SU-DHL-6 (cell line): ENCODE results near the gene TRPM3.

ENCODE experiments used
- H2AFZ ChIP-seq: fragments of 200-600 bp; sonication (generic); 2 replicates; pipeline ENCODE4 v1.6.1; 2014; ENCODE audit warnings: low read depth, mild to moderate bottlenecking, moderate library complexity, mixed read lengths, antibody characterized with exemption, low read length; ENCODE audit not compliant: severe bottlenecking
- H3F3A ChIP-seq: fragments of 200-600 bp; shearing (Covaris generic); 2 replicates; pipeline ENCODE4 v1.6.0; 2016; ENCODE audit warnings: antibody characterized with exemption, mild to moderate bottlenecking; ENCODE audit not compliant: insufficient read depth
- H3K27ac ChIP-seq: fragments of 200-600 bp; sonication (generic); 2 replicates; pipeline ENCODE4 v1.5.1; 2016; ENCODE audit warnings: low read depth, mild to moderate bottlenecking, low read length, moderate library complexity, mixed read lengths
- H3K27me3 ChIP-seq: fragments of 200-600 bp; sonication (generic), shearing (Covaris generic); 2 replicates; pipeline ENCODE4 v1.6.0; 2014; ENCODE audit warnings: mild to moderate bottlenecking, low read length
- H3K36me3 ChIP-seq: fragments of 200-600 bp; sonication (generic); 2 replicates; pipeline ENCODE4 v1.6.1; 2014; ENCODE audit warnings: mild to moderate bottlenecking, low read length, mixed read lengths
- H3K4me2 ChIP-seq: fragments of 300-600, 200-600 bp; shearing (Covaris generic), sonication (generic); 2 replicates; pipeline ENCODE4 v1.6.0; 2014; ENCODE audit warnings: low read length, low read depth, mild to moderate bottlenecking; ENCODE audit not compliant: poor library complexity, severe bottlenecking
- H3K4me3 ChIP-seq: fragments of 200-600 bp; sonication (generic); 2 replicates; pipeline ENCODE4 v1.5.1; 2014; ENCODE audit warnings: antibody characterized with exemption, low read length, mild to moderate bottlenecking, mixed read lengths; ENCODE audit not compliant: insufficient read depth, poor library complexity, severe bottlenecking
- H3K79me2 ChIP-seq: fragments of 200-600 bp; sonication (generic); 2 replicates; pipeline ENCODE4 v1.6.1; 2014; ENCODE audit warnings: mild to moderate bottlenecking, low read length, moderate library complexity; ENCODE audit not compliant: insufficient read depth
- H3K9ac ChIP-seq: fragments of 200-600 bp; sonication (generic); 2 replicates; pipeline ENCODE4 v1.7.0; 2014; ENCODE audit warnings: mild to moderate bottlenecking, low read length
- H3K9me2 ChIP-seq: fragments of 200-600 bp; sonication (generic); replicated peaks from 2 replicates; pipeline ENCODE4 v1.6.1; 2014; ENCODE audit warnings: low read length; ENCODE audit not compliant: insufficient read depth
- H3K9me3 ChIP-seq: fragments of 200-600 bp; sonication (generic); 2 replicates; pipeline ENCODE4 v1.6.1; 2014; ENCODE audit warnings: low read length, mixed read lengths; ENCODE audit not compliant: insufficient read depth
- H4K20me1 ChIP-seq: fragments of 200-600 bp; sonication (generic); 2 replicates; pipeline ENCODE4 v1.6.1; 2014; ENCODE audit warnings: low read depth, mild to moderate bottlenecking, antibody characterized with exemption, low read length, moderate library complexity, mixed read lengths
- CTCF ChIP-seq: fragments of 200-600 bp; sonication (generic); IDR thresholded peaks from one replicate; pipeline ENCODE4 v1.5.1; 2017; ENCODE audit warnings: antibody characterized with exemption, mild to moderate bottlenecking, low read length, moderate library complexity; ENCODE audit not compliant: insufficient read depth, poor library complexity, severe bottlenecking
- EZH2phosphoT487 ChIP-seq: fragments of 200-600 bp; sonication (generic), shearing (Covaris generic); conservative IDR thresholded peaks from 2 replicates; pipeline ENCODE4 v1.6.1; 2018; ENCODE audit warnings: mild to moderate bottlenecking, antibody characterized with exemption, low read length, moderate library complexity, mixed read lengths

Gene TRPM3

GRCh38 chr9:71121275-71122021 lies at the start of gene TRPM3:
TSS of gene TRPM3 (minus strand) at chr9:71121621. CDS start at chr9:71121354, 267 bp downstream.
- no peak within 1 kb of the TSS for H3K4me3 ChIP-seq
- no peaks in the 10 kb centered on the region for H3K27me3 ChIP-seq
- H3K9ac ChIP-seq = no peak within 1 kb of the TSS
- H2AFZ ChIP-seq = no peak within 1 kb of the TSS
- TF ChIP-seq CTCF (no peak), EZH2phosphoT487 (no peak)
- no peaks in the 10 kb centered on the region for H3K9me2 ChIP-seq
- no peaks in the 10 kb centered on the region for H3K36me3 ChIP-seq
- no peaks in the 10 kb centered on the region for H3F3A ChIP-seq
- no peaks in the 10 kb centered on the region for H3K79me2 ChIP-seq
- no peak within 1 kb of the TSS for H3K4me2 ChIP-seq
- no peaks in the 10 kb centered on the region for H3K9me3 ChIP-seq
- no peaks in the 10 kb centered on the region for H4K20me1 ChIP-seq
- H3K27ac ChIP-seq = no peak within 1 kb of the TSS

- H3F3A ChIP-seq = no peaks in the 10 kb centered on the region
- H3K27ac ChIP-seq = no peak overlapping the region
- H3K27me3 ChIP-seq = no peaks in the 10 kb centered on the region
- no peak overlapping the region for H2AFZ ChIP-seq
- TF ChIP-seq EZH2phosphoT487 = no peak
- no peak for TF ChIP-seq CTCF
- H3K79me2 ChIP-seq = no peaks in the 10 kb centered on the region
- H3K9ac ChIP-seq = no peak overlapping the region
- H3K9me3 ChIP-seq = no peaks in the 10 kb centered on the region
- no peak overlapping the region for H3K4me3 ChIP-seq
- no peak overlapping the region for H3K4me2 ChIP-seq
- no peaks in the 10 kb centered on the region for H4K20me1 ChIP-seq
- no peaks in the 10 kb centered on the region for H3K9me2 ChIP-seq
- H3K36me3 ChIP-seq = no peaks in the 10 kb centered on the region
Observed at GRCh38 chr9:71168418-71168817, 47.0 kb upstream of the TRPM3 start.

DNA sequence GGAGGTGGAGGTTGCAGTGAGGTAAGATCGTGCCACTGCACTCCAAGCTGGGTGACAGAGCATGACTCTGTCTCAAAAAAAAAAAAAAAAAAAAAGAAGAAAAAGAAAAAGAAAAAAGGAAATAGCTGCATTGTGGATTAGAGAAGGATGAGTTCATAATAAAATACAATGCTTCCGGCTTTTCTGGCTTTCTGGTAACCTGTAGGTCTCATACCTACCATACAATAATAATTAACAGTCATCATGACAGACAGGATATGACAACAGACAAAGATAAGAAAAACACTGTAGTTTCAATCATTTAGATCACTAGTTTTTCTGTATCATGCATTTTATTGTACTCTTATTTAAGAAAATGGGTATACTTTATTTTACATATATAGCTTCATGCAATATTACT lies 40.7 kb upstream of the TRPM3 start:
- Histone ChIP-seq H2AFZ (no peak overlapping the region), H3K27me3 (no peaks in the 10 kb centered on the region), H3K36me3 (no peaks in the 10 kb centered on the region), H3K4me3 (no peak overlapping the region), H3K9me2 (no peaks in the 10 kb centered on the region), H3F3A (no peaks in the 10 kb centered on the region), H3K4me2 (no peak overlapping the region), H3K79me2 (no peaks in the 10 kb centered on the region), H3K27ac (no peak overlapping the region), H3K9ac (no peak overlapping the region), H3K9me3 (no peaks in the 10 kb centered on the region), H4K20me1 (no peaks in the 10 kb centered on the region)
- TF ChIP-seq CTCF (no peak), EZH2phosphoT487 (no peak)
